Right lobe of liver (tissue), 6 donors: ENCODE measurements around the gene NAV1. TPM values are rescaled to one million over a fixed set of nuclear protein-coding genes. Genes with fewer than 3 reads are reported as not detected.

Experiments used
- ATAC-seq, 4 donors: fragments of 200-7000 bp; cut with Tn5 transposase; one replicate each; pipeline ENCODE4 v1.9.1; 2020; ENCODE audit warnings: mild to moderate bottlenecking in 4 of 4, moderate library complexity in 4 of 4
- DNase-seq, 3 donors: peaks; one replicate each; pipeline ENCODE4 v3.0.0-alpha.2; 2020
- H3K27ac ChIP-seq, 3 donors: fragments of 200-600 bp; one replicate each; pipeline ENCODE4 v1.8.0; 2022
- H3K27me3 ChIP-seq, 2 donors: fragments of 200-600 bp; one replicate each; pipeline ENCODE4 v1.8.0; 2022
- H3K36me3 ChIP-seq, 4 donors: fragments of 200-600 bp; sonication (generic) in 1 of 4; one replicate each; pipeline versions ENCODE4 v1.5.1 to v1.8.0; 2017 to 2022; ENCODE audit warnings: control low read depth in 1 of 4
- H3K4me1 ChIP-seq, 4 donors: fragments of 200-600 bp; sonication (generic) in 1 of 4; one replicate each; pipeline versions ENCODE4 v1.5.1 to v1.8.0; 2017 to 2022; ENCODE audit warnings: control low read depth in 1 of 4
- H3K4me3 ChIP-seq, 3 donors: fragments of 200-600 bp; one replicate each; pipeline ENCODE4 v1.8.0; 2022
- H3K9me3 ChIP-seq, 4 donors: fragments of 200-600 bp; sonication (generic) in 1 of 4; one replicate each; pipeline versions ENCODE4 v1.5.1 to v1.8.0; 2017 to 2022; ENCODE audit warnings: control low read depth in 1 of 4
- CTCF ChIP-seq, 4 donors: fragments of 200-600 bp in 3 of 4; fragments of 450-650 bp in 1 of 4; IDR thresholded peaks; one replicate each; pipeline versions ENCODE4 v1.5.1 to v1.8.0; 2016 to 2022; ENCODE audit warnings: antibody characterized with exemption in 4 of 4, mild to moderate bottlenecking in 2 of 4
- POLR2A ChIP-seq: fragments of 450-650 bp; IDR thresholded peaks from one replicate; pipeline ENCODE4 v1.6.1; 2017; ENCODE audit warnings: antibody characterized with exemption, mild to moderate bottlenecking
- WGBS: methylation state at CpG from one replicate; pipeline ENCODE4 v1.1.6; 2018; ENCODE audit warnings: low coverage, low lambda C conversion rate; ENCODE audit not compliant: insufficient coverage; ENCODE audit errors: missing lambda C conversion rate; 5-methylcytosine and 5-hydroxymethylcytosine counted together
- intact Hi-C, 2 donors: fragments of 100-400 bp; cut with DNase I; formaldehyde crosslinking; loops; one replicate each; pipeline versions ENCODE4 v1.11.2 to v1.14.1; 2022
- total RNA-seq, 6 experiments: library from RNA; depleted of rRNA in 2 of 6; stranded (reverse); fragments of >200 nt in 2 of 6; fragmentation: NEBNext Ultra II Directional in 3 of 6; extraction: Animal tissue kit (Norgen Biotek cat#: 25700) in 3 of 6; gene quantifications; one replicate each; pipeline versions ENCODE4 v1.1.0 to v1.2.4, GENCODE V29; 2016 to 2023
- donor health status: DM: no; HTN: yes; CAD: no.
- donor health status: DM: no; HTN: no; CAD: no.
- donor health status: DM: no; HTN: no; CAD: no.
- donor health status: DM: no; HTN: yes; CAD: no.
- donor health status: DM: no; HTN: yes; CAD: no.

The NAV1 gene
- total RNA-seq, 6 experiments from 2014 or later, result 2.1 to 7.4 (median 3.7) TPM

GRCh38 chr1:201506557-201507359, 32.2 kb upstream of the NAV1 start, which contains the start of gene CSRP1:
CSRP1 (minus strand) TSS chr1:201507123; CDS start chr1:201496303, 10,820 bp downstream.
- H3K27me3 ChIP-seq, result no peaks in the 10 kb centered on the region
- no peaks in the 10 kb centered on the region for H3K9me3 ChIP-seq
- H3K36me3 ChIP-seq, result no peaks in the 10 kb centered on the region
- ATAC-seq (peak; percentile 77 to 88 (median 84)), DNase-seq (peak; percentile 92 to 94 (median 94))
- intact Hi-C loops, result no loop called here
- H3K4me3 ChIP-seq, result peak within 1 kb of the TSS; percentile 80 to 91 (median 80)
- 0% methylated on average over 22 of the region's 71 CpGs for WGBS
- H3K4me1 ChIP-seq, result peaks cover 0 to 55% (median 15%) of the 10 kb centered on the region in 4 donors
- H3K27ac ChIP-seq, result peak within 1 kb of the TSS; percentile 87 to 94 (median 94)
- TF ChIP-seq CTCF (IDR thresholded peaks at IDR 0.05), result peak in 1 of 4 donors; percentile 4
- peak; percentile 99 for TF ChIP-seq POLR2A

- peaks cover 0 to 57% (median 15%) of the 10 kb centered on the region in 4 donors for H3K4me1 ChIP-seq
- H3K27ac ChIP-seq, result peak overlapping the region; percentile 87 to 94 (median 94)
- H3K27me3 ChIP-seq, result no peaks in the 10 kb centered on the region
- H3K4me3 ChIP-seq, result peak overlapping the region; percentile 80 to 91 (median 80)
- no peaks in the 10 kb centered on the region for H3K36me3 ChIP-seq
- DNase-seq (no peak), ATAC-seq (peak; percentile 2 to 9 (median 5))
- TF ChIP-seq CTCF (IDR thresholded peaks at IDR 0.05), result no peak
- TF ChIP-seq POLR2A, result no peak
- intact Hi-C loops, result no loop called here
- no peaks in the 10 kb centered on the region for H3K9me3 ChIP-seq
- 0% methylated on average over 7 of the region's 11 CpGs for WGBS
Observed at GRCh38 chr1:201507360-201507675, 31.6 kb upstream of the NAV1 start.

GRCh38 chr1:201508809-201509208, 30.1 kb upstream of the NAV1 start:
- no peak for ATAC-seq
- no peaks in the 10 kb centered on the region for H3K27me3 ChIP-seq
- TF ChIP-seq POLR2A (no peak), CTCF (IDR thresholded peaks at IDR 0.05) (no peak)
- DNase-seq, result no peak
- 71% methylated on average over 1 of the region's 2 CpGs for WGBS
- H3K9me3 ChIP-seq, result no peaks in the 10 kb centered on the region
- H3K4me1 ChIP-seq, result peaks cover 0 to 47% (median 11%) of the 10 kb centered on the region in 4 donors
- no peak overlapping the region for H3K27ac ChIP-seq
- no peaks in the 10 kb centered on the region for H3K36me3 ChIP-seq
- H3K4me3 ChIP-seq, result no peak overlapping the region
- intact Hi-C loops, result no loop called here

- intact Hi-C loops, result no loop called here
- Histone ChIP-seq H3K4me1 (peaks cover 0 to 37% (median 6%) of the 10 kb centered on the region in 4 donors), H3K36me3 (no peaks in the 10 kb centered on the region), H3K9me3 (no peaks in the 10 kb centered on the region), H3K27ac (no peak overlapping the region), H3K27me3 (no peaks in the 10 kb centered on the region), H3K4me3 (no peak overlapping the region)
- no peak for DNase-seq
- TF ChIP-seq POLR2A (no peak), CTCF (IDR thresholded peaks at IDR 0.05) (no peak)
- 83% methylated on average over 2 of the region's 2 CpGs for WGBS
- ATAC-seq, result no peak
Observed at GRCh38 chr1:201509601-201510374, 29.1 kb upstream of the NAV1 start.
